ENCODE data around the gene CEBPE.

DNA sequence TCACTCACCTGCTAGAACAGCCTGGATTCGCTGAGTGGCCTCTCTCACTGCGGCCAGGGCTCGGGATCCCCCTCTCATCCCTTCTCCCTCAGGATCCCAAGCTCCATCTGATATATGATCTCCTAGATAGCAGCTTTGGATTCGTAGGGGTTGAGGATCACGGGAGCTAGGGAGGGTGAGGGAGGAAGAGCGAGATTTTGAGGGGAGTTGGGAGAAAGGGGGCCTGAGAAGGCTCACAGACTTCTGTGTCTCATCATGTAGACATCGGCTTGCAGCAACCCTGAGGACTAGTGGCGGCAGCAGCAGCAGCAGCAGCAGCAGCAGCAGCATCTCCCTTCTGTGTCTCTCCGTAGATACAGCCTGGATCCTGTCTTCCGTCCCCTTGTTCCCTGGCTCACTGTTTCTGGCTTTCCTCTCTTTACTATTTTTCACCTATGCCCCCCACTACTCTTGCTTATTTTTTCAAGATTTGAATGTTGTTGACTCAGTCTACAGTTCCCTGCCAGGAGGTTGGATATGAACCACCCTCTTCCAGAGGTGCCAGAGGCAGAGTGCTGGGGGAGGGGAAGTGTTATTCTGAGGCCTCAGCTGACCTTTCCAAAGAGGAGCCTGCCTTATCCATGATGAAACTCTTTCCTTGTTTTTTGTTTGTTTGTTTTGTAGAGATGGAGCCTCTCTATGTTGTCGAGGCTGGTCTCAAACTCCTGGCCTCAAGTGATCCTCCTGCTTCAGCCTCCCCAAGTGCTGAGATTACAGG lies 14.3 kb downstream of the CEBPE start, which contains the start of gene CIROP:
- TF ChIP-seq, protein P1, sequence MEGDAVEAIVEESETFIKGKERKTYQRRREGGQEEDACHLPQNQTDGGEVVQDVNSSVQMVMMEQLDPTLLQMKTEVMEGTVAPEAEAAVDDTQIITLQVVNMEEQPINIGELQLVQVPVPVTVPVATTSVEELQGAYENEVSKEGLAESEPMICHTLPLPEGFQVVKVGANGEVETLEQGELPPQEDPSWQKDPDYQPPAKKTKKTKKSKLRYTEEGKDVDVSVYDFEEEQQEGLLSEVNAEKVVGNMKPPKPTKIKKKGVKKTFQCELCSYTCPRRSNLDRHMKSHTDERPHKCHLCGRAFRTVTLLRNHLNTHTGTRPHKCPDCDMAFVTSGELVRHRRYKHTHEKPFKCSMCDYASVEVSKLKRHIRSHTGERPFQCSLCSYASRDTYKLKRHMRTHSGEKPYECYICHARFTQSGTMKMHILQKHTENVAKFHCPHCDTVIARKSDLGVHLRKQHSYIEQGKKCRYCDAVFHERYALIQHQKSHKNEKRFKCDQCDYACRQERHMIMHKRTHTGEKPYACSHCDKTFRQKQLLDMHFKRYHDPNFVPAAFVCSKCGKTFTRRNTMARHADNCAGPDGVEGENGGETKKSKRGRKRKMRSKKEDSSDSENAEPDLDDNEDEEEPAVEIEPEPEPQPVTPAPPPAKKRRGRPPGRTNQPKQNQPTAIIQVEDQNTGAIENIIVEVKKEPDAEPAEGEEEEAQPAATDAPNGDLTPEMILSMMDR (IDR thresholded peaks at IDR 0.05): no peak
- TF ChIP-seq POLR2A (IDR thresholded peaks at IDR 0.05) (no peak), POLR2AphosphoS5 (IDR thresholded peaks at IDR 0.05) (no peak)

All from breast epithelium (tissue), 3 donors.